Neural cell (in vitro differentiated cells): ENCODE results near the gene CREB3L1. TPM values are rescaled to one million over a fixed set of nuclear protein-coding genes. Genes with fewer than 3 reads are reported as not detected.

Experiments
- H2AFZ ChIP-seq: fragments of 200-600, 300-800 bp; sonication (generic), shearing (Covaris generic); 2 replicates; pipeline ENCODE4 v1.6.0; 2014; ENCODE audit warnings: low read depth, mild to moderate bottlenecking, antibody characterized with exemption, low read length, moderate library complexity
- H3F3A ChIP-seq: fragments of 200-600 bp; shearing (Covaris generic); 2 replicates; pipeline ENCODE4 v1.6.1; 2016; ENCODE audit warnings: mild to moderate bottlenecking, moderate library complexity, mixed read lengths, antibody characterized with exemption, low read length; ENCODE audit not compliant: insufficient read depth, poor library complexity, severe bottlenecking
- H3K27ac ChIP-seq: fragments of 200-600, 300-800 bp; sonication (generic), shearing (Covaris generic); 2 replicates; pipeline ENCODE4 v1.5.1; 2014; ENCODE audit warnings: mild to moderate bottlenecking, low read length, moderate library complexity
- H3K27me3 ChIP-seq: fragments of 300-800, 200-600 bp; sonication (generic), shearing (Covaris generic); 2 replicates; pipeline ENCODE4 v1.6.0; 2014; ENCODE audit warnings: mild to moderate bottlenecking, low read depth, low read length, moderate library complexity; ENCODE audit not compliant: insufficient read depth
- H3K36me3 ChIP-seq: fragments of 300-800, 200-600 bp; sonication (generic), shearing (Covaris generic); 2 replicates; pipeline ENCODE4 v1.5.1; 2014; ENCODE audit warnings: mild to moderate bottlenecking, antibody characterized with exemption, low read length, moderate library complexity; ENCODE audit not compliant: insufficient read depth
- H3K4me2 ChIP-seq: fragments of 300-800, 200-600 bp; sonication (generic), shearing (Covaris generic); 2 replicates; pipeline ENCODE4 v1.6.0; 2014; ENCODE audit warnings: mild to moderate bottlenecking, low read length
- H3K4me3 ChIP-seq: fragments of 300-800, 200-600 bp; sonication (generic), shearing (Covaris generic); 2 replicates; pipeline ENCODE4 v1.5.1; 2014; ENCODE audit warnings: mild to moderate bottlenecking, low read length, moderate library complexity
- H3K79me2 ChIP-seq: fragments of 200-600 bp; shearing (Covaris generic); replicated peaks from 2 replicates; pipeline ENCODE4 v1.6.0; 2014; ENCODE audit warnings: mild to moderate bottlenecking, low read length, moderate library complexity; ENCODE audit not compliant: insufficient read depth
- H3K9ac ChIP-seq: fragments of 300-800, 200-600 bp; sonication (generic), shearing (Covaris generic); 2 replicates; pipeline ENCODE4 v1.6.1; 2016; ENCODE audit warnings: mild to moderate bottlenecking, low read length, mixed read lengths
- H3K9me2 ChIP-seq: fragments of 200-600 bp; shearing (Covaris generic); 2 replicates; pipeline ENCODE4 v1.6.1; 2016; ENCODE audit warnings: mild to moderate bottlenecking, low read length, mixed read lengths; ENCODE audit not compliant: insufficient read depth
- H3K9me3 ChIP-seq: fragments of 200-600, 300-800 bp; sonication (generic), shearing (Covaris generic); 2 replicates; pipeline ENCODE4 v1.6.1; 2016; ENCODE audit warnings: mild to moderate bottlenecking, mixed run types, low read length, moderate library complexity, mixed read lengths
- H4K20me1 ChIP-seq: fragments of 200-600 bp; shearing (Covaris generic); 2 replicates; pipeline ENCODE4 v1.6.1; 2016; ENCODE audit warnings: mild to moderate bottlenecking, mixed run types; ENCODE audit not compliant: insufficient read depth
- EP300 ChIP-seq: fragments of 450-650 bp; conservative IDR thresholded peaks from 2 replicates; pipeline ENCODE4 v1.6.1; 2014; ENCODE audit warnings: antibody characterized with exemption, mild to moderate bottlenecking, moderate library complexity; ENCODE audit not compliant: poor library complexity, severe bottlenecking
- EZH2 ChIP-seq: fragments of 200-600, 300-800 bp; shearing (Covaris generic), sonication (generic); IDR thresholded peaks from 2 replicates; pipeline ENCODE4 v1.6.1; 2014; ENCODE audit warnings: antibody characterized with exemption, low read length, borderline replicate concordance, mild to moderate bottlenecking; ENCODE audit not compliant: insufficient read depth, poor library complexity, severe bottlenecking
- MXI1 ChIP-seq: fragments of 450-650 bp; conservative IDR thresholded peaks from 2 replicates; pipeline ENCODE4 v1.6.1; 2014; ENCODE audit warnings: antibody characterized with exemption, mild to moderate bottlenecking; ENCODE audit not compliant: poor library complexity, severe bottlenecking
- POLR2AphosphoS5 ChIP-seq: IDR thresholded peaks from 2 replicates; pipeline ENCODE4 v1.6.1; 2012
- RAD21 ChIP-seq: fragments of 450-650 bp; conservative IDR thresholded peaks from 2 replicates; pipeline ENCODE4 v1.6.1; 2014; ENCODE audit warnings: antibody characterized with exemption, mild to moderate bottlenecking, moderate library complexity
- REST ChIP-seq: IDR thresholded peaks from 2 replicates; pipeline ENCODE4 v1.6.1; 2012; ENCODE audit warnings: borderline replicate concordance
- SMC3 ChIP-seq: fragments of 450-650 bp; conservative IDR thresholded peaks from 2 replicates; pipeline ENCODE4 v1.6.1; 2014; ENCODE audit warnings: antibody characterized with exemption, mild to moderate bottlenecking, moderate library complexity; ENCODE audit not compliant: poor library complexity
- TAF1 ChIP-seq: IDR thresholded peaks from 2 replicates; pipeline ENCODE4 v1.6.1; 2012; ENCODE audit warnings: low read depth
- polyA plus RNA-seq: library from polyadenylated mRNA; depleted of rRNA; stranded (reverse); fragments of >200 nt; gene quantifications from 2 replicates; pipeline ENCODE4 v1.2.3, GENCODE V29; 2014
- TF ChIP-seq, protein P1 (sequence below): fragments of 450-650 bp; IDR thresholded peaks from 2 replicates; pipeline ENCODE4 v1.5.1; 2014; ENCODE audit warnings: antibody characterized with exemption, mild to moderate bottlenecking, moderate library complexity; ENCODE audit not compliant: poor library complexity, severe bottlenecking

Gene CREB3L1
- polyA plus RNA-seq, 1 donor from 2014 or later = not detected

DNA sequence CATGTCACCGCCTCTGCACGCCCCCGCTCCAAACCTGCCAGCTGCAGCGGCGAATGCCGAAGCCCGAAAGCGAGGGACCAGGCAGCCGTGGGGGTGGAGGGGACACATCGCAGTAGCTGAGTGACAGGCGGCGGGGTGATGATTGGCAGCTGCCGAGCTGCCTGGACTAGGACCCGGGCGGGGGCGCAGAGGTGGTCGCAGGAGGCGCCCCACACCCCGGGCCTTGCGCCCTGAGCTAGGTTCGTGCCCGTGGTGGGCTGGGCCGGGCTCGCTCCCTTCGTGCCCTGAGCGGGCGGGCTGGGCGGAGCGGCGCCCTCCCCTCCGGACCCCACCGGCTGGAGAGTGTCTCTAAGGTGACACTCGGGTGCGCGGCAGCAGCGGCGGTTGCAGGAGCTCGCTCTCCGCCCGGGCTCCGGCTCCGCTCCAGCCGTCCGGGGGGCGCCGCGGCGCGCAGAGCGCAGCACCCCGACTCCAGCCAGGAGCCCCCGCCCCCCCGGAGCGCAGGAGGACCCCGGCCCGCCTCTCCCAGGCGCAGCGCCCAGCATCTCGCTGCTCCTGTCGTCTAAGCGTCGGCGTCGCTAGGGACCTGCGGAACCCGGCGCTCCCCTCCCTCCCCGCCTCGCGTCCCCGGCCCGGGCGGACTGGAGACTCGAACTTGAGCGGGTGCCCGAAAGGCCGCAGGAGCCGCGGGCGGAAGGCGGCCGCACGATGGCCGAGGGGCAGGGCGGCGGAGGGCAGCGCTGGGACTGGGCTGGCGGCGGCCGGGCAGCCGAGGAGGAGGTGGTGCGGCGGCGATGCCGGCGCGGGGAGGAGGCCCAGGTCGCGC is 55.3 kb downstream of the CREB3L1 start:
- TF ChIP-seq RAD21 (no peak), MXI1 (no peak), SMC3 (no peak), TAF1 (no peak), EP300 (peak; percentile 87), POLR2AphosphoS5 (peak; percentile 47), EZH2 (no peak), REST (no peak)
- TF ChIP-seq, protein P1, sequence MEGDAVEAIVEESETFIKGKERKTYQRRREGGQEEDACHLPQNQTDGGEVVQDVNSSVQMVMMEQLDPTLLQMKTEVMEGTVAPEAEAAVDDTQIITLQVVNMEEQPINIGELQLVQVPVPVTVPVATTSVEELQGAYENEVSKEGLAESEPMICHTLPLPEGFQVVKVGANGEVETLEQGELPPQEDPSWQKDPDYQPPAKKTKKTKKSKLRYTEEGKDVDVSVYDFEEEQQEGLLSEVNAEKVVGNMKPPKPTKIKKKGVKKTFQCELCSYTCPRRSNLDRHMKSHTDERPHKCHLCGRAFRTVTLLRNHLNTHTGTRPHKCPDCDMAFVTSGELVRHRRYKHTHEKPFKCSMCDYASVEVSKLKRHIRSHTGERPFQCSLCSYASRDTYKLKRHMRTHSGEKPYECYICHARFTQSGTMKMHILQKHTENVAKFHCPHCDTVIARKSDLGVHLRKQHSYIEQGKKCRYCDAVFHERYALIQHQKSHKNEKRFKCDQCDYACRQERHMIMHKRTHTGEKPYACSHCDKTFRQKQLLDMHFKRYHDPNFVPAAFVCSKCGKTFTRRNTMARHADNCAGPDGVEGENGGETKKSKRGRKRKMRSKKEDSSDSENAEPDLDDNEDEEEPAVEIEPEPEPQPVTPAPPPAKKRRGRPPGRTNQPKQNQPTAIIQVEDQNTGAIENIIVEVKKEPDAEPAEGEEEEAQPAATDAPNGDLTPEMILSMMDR = no peak

GRCh38 chr11:46333394-46333947 is 56.0 kb downstream of the CREB3L1 start:
- TF ChIP-seq, protein P1 = no peak
- no peak for TF ChIP-seq REST
- peak; percentile 17 for TF ChIP-seq EP300
- no peak for TF ChIP-seq SMC3
- peak; percentile 15 for TF ChIP-seq RAD21
- peak; percentile 60 for TF ChIP-seq TAF1
- Histone ChIP-seq H3K79me2 (peaks cover 5% of the 10 kb centered on the region), H3K27ac (peak overlapping the region; percentile 62), H4K20me1 (no peaks in the 10 kb centered on the region), H3K9ac (peak overlapping the region; percentile 72), H3K9me2 (no peaks in the 10 kb centered on the region), H3K9me3 (no peaks in the 10 kb centered on the region), H3K36me3 (no peaks in the 10 kb centered on the region), H3F3A (no peaks in the 10 kb centered on the region), H3K4me3 (peak overlapping the region; percentile 79), H3K27me3 (peaks cover 20% of the 10 kb centered on the region), H3K4me2 (peak overlapping the region; percentile 73), H2AFZ (no peak overlapping the region)

More for the DNA sequence above, 55.3 kb downstream of the CREB3L1 start:
- H3K4me2 ChIP-seq = peak overlapping the region; percentile 69
- H3K4me3 ChIP-seq = peak overlapping the region; percentile 79
- H3K36me3 ChIP-seq = no peaks in the 10 kb centered on the region
- H3K79me2 ChIP-seq = peaks cover 5% of the 10 kb centered on the region
- H3K9ac ChIP-seq = peak overlapping the region; percentile 72
- no peaks in the 10 kb centered on the region for H4K20me1 ChIP-seq
- H3K9me3 ChIP-seq = no peaks in the 10 kb centered on the region
- no peaks in the 10 kb centered on the region for H3K9me2 ChIP-seq
- H3K27me3 ChIP-seq = peaks cover 20% of the 10 kb centered on the region
- no peak overlapping the region for H2AFZ ChIP-seq
- H3F3A ChIP-seq = no peaks in the 10 kb centered on the region
- H3K27ac ChIP-seq = peak overlapping the region; percentile 45
